Panc1 (cell line): ENCODE measurements around the gene F8A1.

ENCODE experiments used
- POLR2AphosphoS5 ChIP-seq: IDR thresholded peaks from 2 replicates; pipeline ENCODE4 v1.6.1; 2012; ENCODE audit warnings: mild to moderate bottlenecking, low read depth, low read length, moderate library complexity
- SIN3A ChIP-seq: IDR thresholded peaks from 2 replicates; pipeline ENCODE4 v1.6.1; 2012; ENCODE audit warnings: low read depth, mild to moderate bottlenecking, low read length, moderate library complexity, borderline replicate concordance; ENCODE audit not compliant: insufficient read depth
- TF ChIP-seq, protein P1 (sequence below): fragments of 450-650 bp; IDR thresholded peaks from 2 replicates; pipeline ENCODE4 v1.5.1; 2017; ENCODE audit warnings: mild to moderate bottlenecking
- TF ChIP-seq, protein P2 (sequence below), 2 experiments: IDR thresholded peaks; 2 replicates each; pipeline ENCODE4 v1.6.1; 2011 to 2012; ENCODE audit warnings: low read depth in 2 of 2, control low read depth in 1 of 2, low read length in 1 of 2, mild to moderate bottlenecking in 1 of 2, moderate library complexity in 1 of 2; ENCODE audit not compliant: insufficient read depth in 1 of 2

GRCh38 chrX:154890990-154891639 is 5.0 kb downstream of the F8A1 start:
- no peak for TF ChIP-seq POLR2AphosphoS5
- TF ChIP-seq, protein P1, sequence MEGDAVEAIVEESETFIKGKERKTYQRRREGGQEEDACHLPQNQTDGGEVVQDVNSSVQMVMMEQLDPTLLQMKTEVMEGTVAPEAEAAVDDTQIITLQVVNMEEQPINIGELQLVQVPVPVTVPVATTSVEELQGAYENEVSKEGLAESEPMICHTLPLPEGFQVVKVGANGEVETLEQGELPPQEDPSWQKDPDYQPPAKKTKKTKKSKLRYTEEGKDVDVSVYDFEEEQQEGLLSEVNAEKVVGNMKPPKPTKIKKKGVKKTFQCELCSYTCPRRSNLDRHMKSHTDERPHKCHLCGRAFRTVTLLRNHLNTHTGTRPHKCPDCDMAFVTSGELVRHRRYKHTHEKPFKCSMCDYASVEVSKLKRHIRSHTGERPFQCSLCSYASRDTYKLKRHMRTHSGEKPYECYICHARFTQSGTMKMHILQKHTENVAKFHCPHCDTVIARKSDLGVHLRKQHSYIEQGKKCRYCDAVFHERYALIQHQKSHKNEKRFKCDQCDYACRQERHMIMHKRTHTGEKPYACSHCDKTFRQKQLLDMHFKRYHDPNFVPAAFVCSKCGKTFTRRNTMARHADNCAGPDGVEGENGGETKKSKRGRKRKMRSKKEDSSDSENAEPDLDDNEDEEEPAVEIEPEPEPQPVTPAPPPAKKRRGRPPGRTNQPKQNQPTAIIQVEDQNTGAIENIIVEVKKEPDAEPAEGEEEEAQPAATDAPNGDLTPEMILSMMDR: no peak
- TF ChIP-seq, protein P2, sequence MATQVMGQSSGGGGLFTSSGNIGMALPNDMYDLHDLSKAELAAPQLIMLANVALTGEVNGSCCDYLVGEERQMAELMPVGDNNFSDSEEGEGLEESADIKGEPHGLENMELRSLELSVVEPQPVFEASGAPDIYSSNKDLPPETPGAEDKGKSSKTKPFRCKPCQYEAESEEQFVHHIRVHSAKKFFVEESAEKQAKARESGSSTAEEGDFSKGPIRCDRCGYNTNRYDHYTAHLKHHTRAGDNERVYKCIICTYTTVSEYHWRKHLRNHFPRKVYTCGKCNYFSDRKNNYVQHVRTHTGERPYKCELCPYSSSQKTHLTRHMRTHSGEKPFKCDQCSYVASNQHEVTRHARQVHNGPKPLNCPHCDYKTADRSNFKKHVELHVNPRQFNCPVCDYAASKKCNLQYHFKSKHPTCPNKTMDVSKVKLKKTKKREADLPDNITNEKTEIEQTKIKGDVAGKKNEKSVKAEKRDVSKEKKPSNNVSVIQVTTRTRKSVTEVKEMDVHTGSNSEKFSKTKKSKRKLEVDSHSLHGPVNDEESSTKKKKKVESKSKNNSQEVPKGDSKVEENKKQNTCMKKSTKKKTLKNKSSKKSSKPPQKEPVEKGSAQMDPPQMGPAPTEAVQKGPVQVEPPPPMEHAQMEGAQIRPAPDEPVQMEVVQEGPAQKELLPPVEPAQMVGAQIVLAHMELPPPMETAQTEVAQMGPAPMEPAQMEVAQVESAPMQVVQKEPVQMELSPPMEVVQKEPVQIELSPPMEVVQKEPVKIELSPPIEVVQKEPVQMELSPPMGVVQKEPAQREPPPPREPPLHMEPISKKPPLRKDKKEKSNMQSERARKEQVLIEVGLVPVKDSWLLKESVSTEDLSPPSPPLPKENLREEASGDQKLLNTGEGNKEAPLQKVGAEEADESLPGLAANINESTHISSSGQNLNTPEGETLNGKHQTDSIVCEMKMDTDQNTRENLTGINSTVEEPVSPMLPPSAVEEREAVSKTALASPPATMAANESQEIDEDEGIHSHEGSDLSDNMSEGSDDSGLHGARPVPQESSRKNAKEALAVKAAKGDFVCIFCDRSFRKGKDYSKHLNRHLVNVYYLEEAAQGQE (IDR thresholded peaks at IDR 0.05; ENCODE audit: insufficient read depth in 1 of 2, low read depth in 2 of 2, low read length in 1 of 2): no peak
- no peak for TF ChIP-seq SIN3A
